Measurements from ENCODE around the gene RETSAT.
"Not testable (repeated sequence)": the region's sequence is repeated elsewhere in the genome, so short reads cannot be mapped to it uniquely, and the experiment has no call there.

Gene RETSAT

GRCh38 chr2:85377083-85377482 is 22.8 kb upstream of the RETSAT start:
- DNase-seq: no peak

DNA sequence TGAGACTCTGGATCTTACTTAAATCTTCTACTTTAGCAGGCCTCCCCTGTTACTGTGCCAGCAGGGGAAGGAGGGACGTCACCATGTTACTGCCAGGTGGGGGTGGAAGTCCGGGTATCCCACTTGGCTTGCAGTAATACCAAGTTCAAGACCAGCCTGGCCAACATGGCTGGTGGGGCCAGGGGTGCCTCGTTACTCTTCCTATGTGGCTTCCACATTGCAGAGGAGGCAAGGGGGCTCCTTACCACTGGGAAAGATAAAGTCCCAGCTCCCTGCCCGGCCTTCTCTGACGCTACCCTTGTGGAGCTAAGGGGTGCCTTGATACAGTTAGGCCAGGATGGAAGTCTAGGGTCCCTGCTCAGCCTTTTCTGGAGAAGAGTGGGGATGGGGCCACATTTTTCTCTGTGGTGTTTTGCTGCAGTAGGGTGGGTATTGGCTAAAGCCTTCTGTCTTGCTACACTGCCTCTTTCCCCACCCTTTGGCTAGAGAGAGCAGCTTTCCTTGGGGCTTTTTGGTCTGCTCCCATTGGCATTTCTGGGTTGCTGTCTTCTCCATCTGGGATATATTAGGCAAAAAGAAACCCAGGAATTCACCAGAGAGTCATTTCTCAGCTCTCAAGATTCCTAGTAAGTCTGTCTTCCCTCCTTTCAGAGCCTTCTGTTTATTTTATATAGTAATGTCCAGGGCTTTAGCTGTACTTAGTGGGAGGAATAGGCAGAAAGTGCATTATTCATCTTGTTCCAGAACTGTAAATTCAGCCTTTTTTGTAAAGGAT is 22.1 kb upstream of the RETSAT start:
- no peak for DNase-seq

- DNase-seq: no peak
Measured at GRCh38 chr2:85371045-85371444, 16.7 kb upstream of the RETSAT start.

- DNase-seq: no peak
Measured at GRCh38 chr2:85369500-85369899, 15.2 kb upstream of the RETSAT start.

DNA sequence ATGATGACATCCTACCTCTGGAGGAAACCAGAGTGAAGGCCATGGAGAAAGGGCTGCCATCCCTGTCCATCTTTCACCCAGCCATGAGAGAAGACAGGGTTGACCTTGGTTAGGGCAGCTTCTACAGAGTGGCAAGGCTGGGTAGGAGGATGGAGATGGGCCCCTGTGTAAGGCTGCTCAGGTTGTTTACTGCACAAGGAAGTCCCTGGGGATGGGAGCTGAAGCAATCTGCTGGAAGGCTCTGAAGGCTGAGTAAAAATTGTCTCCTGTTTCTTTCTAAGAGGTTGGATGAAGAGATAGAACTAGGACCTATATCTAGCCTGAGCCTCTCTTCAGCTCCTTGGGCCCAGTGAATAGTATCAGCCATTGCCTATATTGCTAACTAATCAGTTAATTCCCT is 14.6 kb upstream of the RETSAT start:
- no peak for DNase-seq

- no peak for DNase-seq
Measured at GRCh38 chr2:85367180-85367579, 12.9 kb upstream of the RETSAT start.

GRCh38 chr2:85362653-85363387 is 8.5 kb upstream of the RETSAT start:
- DNase-seq: not testable (repeated sequence)

DNA sequence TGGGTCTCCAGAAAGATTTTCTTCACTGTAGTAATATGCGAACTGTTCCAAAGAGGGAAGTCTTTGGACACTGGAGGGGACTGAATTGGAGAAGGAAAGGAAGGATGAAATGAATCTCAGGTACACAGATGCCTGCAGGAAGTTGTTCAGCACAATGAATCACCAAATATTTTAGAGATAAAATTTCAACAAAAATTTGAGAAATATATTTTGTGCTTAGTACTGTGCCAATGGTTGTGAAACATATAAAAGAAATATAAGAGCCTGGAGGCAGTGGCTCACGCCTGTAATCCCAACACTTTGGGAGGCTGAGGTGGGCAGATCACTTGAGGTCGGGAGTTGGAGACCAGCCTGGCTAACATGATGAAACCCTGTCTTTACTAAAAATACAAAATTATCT is 3.4 kb upstream of the RETSAT start:
- no peak for DNase-seq

- DNase-seq: no peak
Measured at GRCh38 chr2:85356186-85356585, 1.9 kb upstream of the RETSAT start.

- no peak for DNase-seq
Measured at GRCh38 chr2:85355521-85355920, 1.2 kb upstream of the RETSAT start.

DNA sequence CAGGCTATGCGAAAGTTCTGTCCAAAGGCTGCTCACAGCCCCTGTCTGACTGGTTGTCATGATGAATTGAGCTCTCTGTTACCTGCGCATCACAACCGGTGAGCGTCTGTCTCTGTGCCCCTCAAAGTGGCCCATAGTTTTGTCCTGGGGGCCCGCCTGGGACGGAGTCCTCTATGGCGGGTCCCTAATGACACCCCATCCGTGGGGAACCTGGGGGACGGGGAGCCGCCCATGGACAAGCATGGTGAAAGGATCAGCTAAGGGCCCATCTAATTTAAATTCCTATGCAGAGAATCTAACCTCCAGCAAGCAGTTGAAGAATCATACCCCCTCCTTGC is 714 bp upstream of the RETSAT start:
- no peak for DNase-seq

DNA sequence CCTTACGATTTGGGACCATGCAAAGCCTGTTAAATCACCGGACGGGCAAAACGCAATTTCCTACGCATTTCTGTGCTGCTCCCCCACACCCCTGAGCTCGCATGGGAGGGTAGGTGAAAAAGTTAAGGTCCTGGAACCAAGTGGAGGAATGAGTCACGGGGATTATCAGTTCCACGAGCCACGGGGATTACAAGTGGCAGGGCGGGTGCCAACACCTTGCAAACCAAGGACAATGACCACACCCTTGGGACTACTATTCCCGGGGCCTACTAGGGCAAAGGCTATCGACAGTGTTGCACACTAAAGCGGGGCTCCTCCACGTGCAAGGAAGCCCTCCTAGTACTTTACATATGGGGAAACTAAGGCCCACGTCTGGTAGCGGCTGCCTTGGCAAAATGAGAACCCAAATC is 447 bp downstream of the RETSAT start:
- peak; percentile 13 for DNase-seq

DNA sequence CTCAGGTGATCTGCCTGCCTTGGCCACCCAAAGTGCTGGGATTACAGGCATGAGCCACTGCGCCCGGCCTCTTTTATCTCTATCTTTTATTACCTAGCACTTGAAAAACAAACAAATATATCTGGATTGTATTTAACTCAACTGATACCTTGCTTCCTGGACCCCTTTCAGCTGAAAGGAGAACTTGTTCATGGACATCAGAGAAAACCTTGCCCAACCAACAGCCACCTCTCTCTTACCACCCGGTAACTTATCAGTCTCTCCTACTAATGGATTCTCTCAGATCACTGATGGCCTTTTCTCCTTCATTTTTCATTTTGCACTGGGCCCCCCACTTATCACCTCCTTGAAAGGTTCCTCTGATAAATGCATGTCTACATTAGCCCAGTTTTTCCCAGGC is 6.7 kb downstream of the RETSAT start:
- no peak for DNase-seq

- no peak for DNase-seq
Measured at GRCh38 chr2:85344356-85344954, 9.9 kb downstream of the RETSAT start.

- DNase-seq: not testable (repeated sequence)
Measured at GRCh38 chr2:85343207-85343895, 11.0 kb downstream of the RETSAT start.

DNA sequence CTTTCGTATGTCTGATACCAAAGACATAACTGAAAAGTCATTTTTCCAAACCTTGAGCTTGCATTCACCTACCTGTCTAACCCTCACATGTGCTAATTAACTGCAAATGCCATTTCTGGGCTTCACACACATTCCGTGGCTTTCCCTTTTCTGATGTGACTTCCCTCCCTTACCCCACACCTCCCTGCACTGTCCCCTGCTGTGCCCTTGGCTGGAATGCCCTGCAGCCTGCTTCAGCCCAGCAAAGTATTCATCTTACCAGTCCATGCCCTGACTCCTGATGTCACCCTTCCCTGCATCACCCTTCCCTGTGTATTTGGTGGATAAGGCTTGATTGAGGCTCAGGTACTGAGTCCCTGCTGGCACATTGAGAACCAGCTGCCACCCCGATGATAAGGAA is 12.2 kb downstream of the RETSAT start:
- DNase-seq: no peak

GRCh38 chr2:85341269-85342029 is 12.9 kb downstream of the RETSAT start:
- DNase-seq: no peak

- no peak for DNase-seq
Measured at GRCh38 chr2:85340034-85340892, 14.1 kb downstream of the RETSAT start.

GRCh38 chr2:85334928-85335327 is 19.4 kb downstream of the RETSAT start:
- no peak for DNase-seq

GRCh38 chr2:85333877-85334276 is 20.5 kb downstream of the RETSAT start:
- DNase-seq: not testable (repeated sequence)

DNA sequence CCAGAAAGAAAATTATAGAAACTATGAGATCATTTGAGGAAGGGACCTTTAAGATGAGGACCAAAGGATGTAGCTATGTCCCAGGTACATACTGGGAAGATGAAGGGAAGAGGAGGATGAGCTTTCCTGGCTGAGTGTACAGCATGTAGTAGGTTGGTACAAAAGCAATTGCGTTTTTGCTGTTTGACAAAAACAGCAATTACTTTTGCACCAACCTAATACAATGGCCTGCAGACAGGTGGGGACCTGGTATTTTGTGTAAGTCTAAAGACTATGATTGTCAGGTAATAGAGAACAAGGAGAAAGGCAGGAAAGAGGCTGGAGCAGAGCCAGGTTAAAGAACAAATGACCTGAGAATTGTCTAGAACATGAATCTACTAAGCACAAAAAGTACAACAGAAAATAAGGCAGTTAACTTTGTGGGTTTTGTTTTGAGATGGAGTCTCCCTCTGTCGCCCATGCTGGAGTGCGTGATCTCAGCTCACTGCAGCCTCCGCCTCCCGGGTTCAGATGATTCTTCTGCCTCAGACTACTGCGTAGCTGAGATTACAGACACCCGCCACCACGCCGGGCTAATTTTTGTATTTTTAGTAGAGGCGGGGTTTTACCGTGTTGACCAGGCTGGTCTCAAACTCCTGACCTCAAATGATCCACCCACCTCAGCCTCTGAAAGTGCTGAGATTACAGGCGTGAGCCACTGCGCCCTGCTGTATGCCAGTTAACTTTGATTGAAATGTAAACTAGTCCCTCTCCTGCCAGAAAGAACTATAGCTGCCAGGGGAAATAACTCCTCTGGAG is 23.3 kb downstream of the RETSAT start:
- DNase-seq: peak; percentile 71
